Measurements from ENCODE around the gene ASXL3.

The ASXL3 gene

GRCh38 chr18:33745151-33745795 is 167.3 kb downstream of the ASXL3 start:
- in situ Hi-C loops (cut with HindIII; ENCODE audit: low sequenced_read_pairs), result no loop called here
- no peak for TF ChIP-seq CTCF (IDR thresholded peaks at IDR 0.05; ENCODE audit: low read depth, low read length)

GRCh38 chr18:33745871-33746545 is 168.0 kb downstream of the ASXL3 start:
- no peak for DNase-seq (ENCODE audit: low read depth, low spot score)
- no peak for TF ChIP-seq CTCF (IDR thresholded peaks at IDR 0.05; ENCODE audit: low read depth, low read length)
- H3K4me3 ChIP-seq (ENCODE audit: low read depth, low read length), result no peak overlapping the region
- in situ Hi-C loops (cut with HindIII; ENCODE audit: low sequenced_read_pairs), result no loop called here

More at GRCh38 chr18:33745151-33745795, 167.3 kb downstream of the ASXL3 start:
- DNase-seq (ENCODE audit: low read depth, low spot score), result no peak
- no peak overlapping the region for H3K4me3 ChIP-seq (ENCODE audit: low read depth, low read length)

GRCh38 chr18:33749834-33750233 is 171.8 kb downstream of the ASXL3 start:
- in situ Hi-C loops (cut with HindIII; ENCODE audit: low sequenced_read_pairs), result no loop called here
- no peak for DNase-seq (ENCODE audit: low read depth, low spot score)
- no peak for TF ChIP-seq CTCF (IDR thresholded peaks at IDR 0.05; ENCODE audit: low read depth, low read length)
- no peak overlapping the region for H3K4me3 ChIP-seq (ENCODE audit: low read depth, low read length)

GRCh38 chr18:33750366-33750765 is 172.3 kb downstream of the ASXL3 start:
- in situ Hi-C loops (cut with HindIII; ENCODE audit: low sequenced_read_pairs), result no loop called here
- no peak overlapping the region for H3K4me3 ChIP-seq (ENCODE audit: low read depth, low read length)
- no peak for DNase-seq (ENCODE audit: low read depth, low spot score)
- no peak for TF ChIP-seq CTCF (IDR thresholded peaks at IDR 0.05; ENCODE audit: low read depth, low read length)

- peak; percentile 36 for DNase-seq (ENCODE audit: low read depth, low spot score)
- H3K4me3 ChIP-seq (ENCODE audit: low read depth, low read length), result no peak overlapping the region
- TF ChIP-seq CTCF (IDR thresholded peaks at IDR 0.05; ENCODE audit: low read depth, low read length), result peak; percentile 65
- in situ Hi-C loops (cut with HindIII; ENCODE audit: low sequenced_read_pairs), result no loop called here
Observed at GRCh38 chr18:33751613-33752221, 173.7 kb downstream of the ASXL3 start.

GRCh38 chr18:33755391-33755790 is 177.4 kb downstream of the ASXL3 start:
- no peak for DNase-seq (ENCODE audit: low read depth, low spot score)
- H3K4me3 ChIP-seq (ENCODE audit: low read depth, low read length), result no peak overlapping the region
- in situ Hi-C loops (cut with HindIII; ENCODE audit: low sequenced_read_pairs), result no loop called here
- no peak for TF ChIP-seq CTCF (IDR thresholded peaks at IDR 0.05; ENCODE audit: low read depth, low read length)

Data from astrocyte of the spinal cord (primary cell).